Measurements from ENCODE around the gene C1orf35. TPM values are rescaled to one million over a fixed set of nuclear protein-coding genes. Genes with fewer than 3 reads are reported as not detected.

Gene C1orf35
- total and polyA plus RNA-seq, 2 of the 8 experiments (the other 6 are each of a cell fraction or from before 2014, with no cell fraction given): 18.6 to 19.9 TPM

DNA sequence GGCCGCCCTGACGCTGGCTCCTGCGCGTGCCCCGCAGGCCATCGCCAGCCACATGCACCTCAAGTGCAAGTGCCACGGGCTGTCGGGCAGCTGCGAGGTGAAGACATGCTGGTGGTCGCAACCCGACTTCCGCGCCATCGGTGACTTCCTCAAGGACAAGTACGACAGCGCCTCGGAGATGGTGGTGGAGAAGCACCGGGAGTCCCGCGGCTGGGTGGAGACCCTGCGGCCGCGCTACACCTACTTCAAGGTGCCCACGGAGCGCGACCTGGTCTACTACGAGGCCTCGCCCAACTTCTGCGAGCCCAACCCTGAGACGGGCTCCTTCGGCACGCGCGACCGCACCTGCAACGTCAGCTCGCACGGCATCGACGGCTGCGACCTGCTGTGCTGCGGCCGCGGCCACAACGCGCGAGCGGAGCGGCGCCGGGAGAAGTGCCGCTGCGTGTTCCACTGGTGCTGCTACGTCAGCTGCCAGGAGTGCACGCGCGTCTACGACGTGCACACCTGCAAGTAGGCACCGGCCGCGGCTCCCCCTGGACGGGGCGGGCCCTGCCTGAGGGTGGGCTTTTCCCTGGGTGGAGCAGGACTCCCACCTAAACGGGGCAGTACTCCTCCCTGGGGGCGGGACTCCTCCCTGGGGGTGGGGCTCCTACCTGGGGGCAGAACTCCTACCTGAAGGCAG is 44.0 kb downstream of the C1orf35 start (continued):
- TF ChIP-seq CREB1 (IDR thresholded peaks at IDR 0.05): peak; percentile 57; the same call in 1 of the 2 replicates
